GM12878 (cell line): Measurements from ENCODE around the gene TMEM266. TPM values are rescaled to one million over a fixed set of nuclear protein-coding genes. Genes with fewer than 3 reads are reported as not detected.

Experiments
- ATAC-seq: fragments of 200-7000 bp; cut with Tn5 transposase; 3 replicates; pipeline ENCODE4 v1.9.1; 2020; ENCODE audit warnings: mild to moderate bottlenecking, moderate library complexity
- BruUV-seq: library from RNA; stranded (reverse); fragments of 400-500 nt; replicated peaks from 2 replicates; lab custom pipeline; 2021; lab: Mats Ljungman, UMichigan
- CTCF ChIA-PET: fragments of 300-600 bp; sonication (Branson Sonifier 250); formaldehyde crosslinking; extraction: SDS; loops from one replicate; lab custom pipeline; 2021; ENCODE audit warnings: inconsistent platforms; lab: Yijun Ruan, JAX
- POLR2A ChIA-PET: fragments of 350-600 bp; formaldehyde crosslinking; extraction: SDS; loops from one replicate; lab custom pipeline; 2021; ENCODE audit warnings: inconsistent platforms; lab: Charles Lee
- RAD21 ChIA-PET: fragments of 300-600 bp; sonication (Branson Sonifier 250); formaldehyde crosslinking; loops from one replicate; lab custom pipeline; 2023; ENCODE audit warnings: antibody characterized with exemption; ENCODE audit not compliant: unreplicated experiment; lab: Charles Lee
- SMC1A ChIA-PET: fragments of 300-600 bp; sonication (Branson Sonifier 250); formaldehyde crosslinking; loops from one replicate; lab custom pipeline; 2023; ENCODE audit not compliant: unreplicated experiment, uncharacterized antibody; lab: Charles Lee
- DNase-seq: peaks from one replicate; pipeline ENCODE4 v3.0.0-alpha.2; 2011; ENCODE audit warnings: low read depth, low spot score
- FAIRE-seq: peaks from 3 replicates; lab custom pipeline; 2011; peaks lifted over from hg19 to GRCh38; lab: Jason Lieb, UNC
- H2AFZ ChIP-seq: 2 replicates; pipeline ENCODE4 v1.6.0; 2011; ENCODE audit warnings: low read depth, low read length, control low read depth; ENCODE audit not compliant: control insufficient read depth
- H3K27ac ChIP-seq: 2 replicates; pipeline ENCODE4 v1.5.1; 2011; ENCODE audit warnings: control low read depth; ENCODE audit not compliant: control insufficient read depth, insufficient read depth
- H3K27me3 ChIP-seq, 2 experiments: replicated peaks in 1 of 2; 2 replicates each; pipeline versions ENCODE4 v1.6.0 to v1.6.1; 2011; ENCODE audit warnings: low read length in 1 of 2; ENCODE audit not compliant: control insufficient read depth in 2 of 2, insufficient read depth in 2 of 2
- H3K36me3 ChIP-seq, 2 experiments: 2 replicates each; pipeline ENCODE4 v1.5.1; 2011; ENCODE audit warnings: low read length in 1 of 2; ENCODE audit not compliant: control insufficient read depth in 2 of 2, insufficient read depth in 2 of 2
- H3K4me1 ChIP-seq: 2 replicates; pipeline ENCODE4 v1.6.1; 2011; ENCODE audit warnings: mild to moderate bottlenecking, low read length, moderate library complexity, mixed read lengths; ENCODE audit not compliant: control insufficient read depth, insufficient read depth
- H3K4me2 ChIP-seq: 2 replicates; pipeline ENCODE4 v1.6.0; 2011; ENCODE audit warnings: control low read depth; ENCODE audit not compliant: control insufficient read depth, insufficient read depth
- H3K4me3 ChIP-seq: fragments of 200-600 bp; sonication (generic); 2 replicates; pipeline ENCODE4 v1.5.1; 2016
- H3K79me2 ChIP-seq: 2 replicates; pipeline ENCODE4 v1.6.0; 2011; ENCODE audit warnings: low read length; ENCODE audit not compliant: control insufficient read depth, insufficient read depth
- H3K9ac ChIP-seq: 2 replicates; pipeline ENCODE4 v1.8.0; 2011; ENCODE audit warnings: low read length, control low read depth, mixed read lengths; ENCODE audit not compliant: control insufficient read depth, insufficient read depth
- H3K9me3 ChIP-seq: replicated peaks from 3 replicates; pipeline ENCODE4 v1.5.1; 2011; ENCODE audit warnings: mild to moderate bottlenecking, low read length; ENCODE audit not compliant: control insufficient read depth, insufficient read depth
- H4K20me1 ChIP-seq: 2 replicates; pipeline ENCODE4 v1.6.0; 2011; ENCODE audit not compliant: control insufficient read depth, insufficient read depth
- MXI1 ChIP-seq: fragments of 150-350 bp; IDR thresholded peaks from 2 replicates; pipeline ENCODE4 v1.6.1; 2011; ENCODE audit warnings: low read depth, mild to moderate bottlenecking, inconsistent platforms, low read length, improper control_type of control experiment
- SMAD1 ChIP-seq: fragments of 450-650 bp; IDR thresholded peaks from 2 replicates; pipeline ENCODE4 v1.6.1; 2018; ENCODE audit warnings: mild to moderate bottlenecking, low read depth; ENCODE audit not compliant: partially characterized antibody
- SMARCA5 ChIP-seq: fragments of 450-650 bp; IDR thresholded peaks from 2 replicates; pipeline ENCODE4 v1.6.1; 2017; ENCODE audit warnings: mild to moderate bottlenecking
- WRNIP1 ChIP-seq: IDR thresholded peaks from 2 replicates; pipeline ENCODE4 v1.6.1; 2011; ENCODE audit warnings: low read depth, low read length, improper control_type of control experiment, borderline replicate concordance
- ZNF274 ChIP-seq: IDR thresholded peaks from one replicate; pipeline ENCODE4 v1.8.0; 2011; ENCODE audit not compliant: insufficient read length, insufficient read depth
- ZNF592 ChIP-seq: fragments of 450-650 bp; IDR thresholded peaks from 2 replicates; pipeline ENCODE4 v1.6.1; 2017; ENCODE audit warnings: mild to moderate bottlenecking, moderate library complexity
- WGBS: methylation state at CpG from one replicate; pipeline ENCODE4 v1.1.6; 2016; ENCODE audit warnings: low lambda C conversion rate; ENCODE audit not compliant: insufficient replicate concordance, insufficient coverage; ENCODE audit errors: missing lambda C conversion rate; 5-methylcytosine and 5-hydroxymethylcytosine counted together
- in situ Hi-C: fragments of 300-500 bp; cut with MboI; formaldehyde crosslinking; loops from 9 replicates; pipeline ENCODE4 v1.14.3; 2018; ENCODE audit warnings: mixed read lengths
- intact Hi-C: fragments of 100-400 bp; cut with micrococcal nuclease; formaldehyde crosslinking; loops from one replicate; pipeline ENCODE4 v1.14.2; 2022; ENCODE audit not compliant: unreplicated experiment
- polyA plus RNA-seq, 11 experiments: library from polyadenylated mRNA; depleted of rRNA in 4 of 11; unstranded in 6 of 11; stranded (reverse) in 5 of 11; fragments of >200 nt; fragmentation: Nextera tagmentation in 4 of 11; fragmentation: Illumina TruSeq in 1 of 11; extraction: Ambion mirVana in 4 of 11; extraction: Trizol in 1 of 11; gene quantifications; 1 replicate in 1 of 11; 2 replicates in 10 of 11; pipeline versions ENCODE4 v1.2.1 to v1.2.3, GENCODE V29; 2011 to 2016; ENCODE audit warnings: inconsistent platforms in 2 of 11, missing spikeins in 2 of 11, low read depth in 1 of 11
- total RNA-seq, 4 experiments: library from RNA; depleted of rRNA in 3 of 4; stranded (reverse); fragments of >200 nt in 3 of 4; fragmentation: Illumina TruSeq in 1 of 4; extraction: Trizol in 1 of 4; gene quantifications; 2 replicates each; pipeline versions ENCODE4 v1.2.1 to v1.2.3, GENCODE V29; 2013 to 2021
- TF ChIP-seq, protein P1 (sequence below): IDR thresholded peaks from 2 replicates; pipeline ENCODE4 v1.6.1; 2011; ENCODE audit warnings: borderline replicate concordance, low read depth, mild to moderate bottlenecking, moderate library complexity, mixed read lengths, low read length; ENCODE audit not compliant: insufficient read depth; ENCODE audit errors: extremely low read length

Gene TMEM266
- total and polyA plus RNA-seq, 10 of the 15 experiments (the other 5 are each of a cell fraction or from before 2014, with no cell fraction given), result 0.11 to 0.70 (median 0.39) TPM

DNA sequence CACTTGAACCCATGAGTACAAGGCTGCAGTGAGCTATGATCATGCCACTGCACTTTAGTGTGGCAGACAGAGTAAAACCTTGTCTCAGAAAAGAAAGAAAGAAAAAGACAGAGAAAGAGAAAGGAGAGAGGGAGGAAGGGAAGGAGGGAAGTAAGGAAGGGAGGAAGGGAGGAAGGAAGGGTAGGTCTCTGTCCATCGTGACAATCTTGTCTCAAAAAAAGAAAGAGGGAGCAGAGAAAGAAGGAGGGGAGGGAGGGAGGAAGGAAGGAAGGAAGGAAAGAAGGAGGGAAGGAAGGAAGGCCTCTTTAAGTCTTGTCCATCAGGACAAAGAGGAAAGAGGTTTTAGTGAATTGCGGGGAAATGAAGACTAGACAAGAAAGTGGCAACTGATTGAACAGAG, 129.3 kb downstream of the TMEM266 start:
- no peak for TF ChIP-seq SMARCA5
- TF ChIP-seq, all 136 proteins: peak for 0
- ChIA-PET POLR2A (no interaction called here), CTCF (interaction anchor here (1.6 kb wide), 1 partner anchor 20 kb away, joined by 3 read pairs; no protein-coding TSS in a partner anchor), RAD21 (no interaction called here), SMC1A (interaction anchor here (1.6 kb wide), 1 partner anchor 131 kb away, joined by 3 read pairs; no protein-coding TSS in a partner anchor)
- Histone ChIP-seq H4K20me1 (no peaks in the 10 kb centered on the region), H3K27me3 (0 out of 4 replicates have a peak, but pooled peaks cover 0 to 1% of the 10 kb centered on the region in 2 experiments), H2AFZ (no peak overlapping the region), H3K4me3 (no peak overlapping the region), H3K9me3 (no peaks in the 10 kb centered on the region; the same call in 2 of the 3 replicates), H3K4me2 (no peak overlapping the region), H3K36me3 (no peaks in the 10 kb centered on the region), H3K27ac (no peak overlapping the region), H3K79me2 (no peaks in the 10 kb centered on the region), H3K4me1 (peaks cover 14% of the 10 kb centered on the region), H3K9ac (no peak overlapping the region)
- no TSS peak for BruUV-seq
- intact Hi-C loops (no loop called here), in situ Hi-C loops (no loop called here)
- DNase-seq (no peak), FAIRE-seq (no peak), ATAC-seq (no peak)
- WGBS, result 47% methylated on average over 2 of the region's 2 CpGs

GRCh38 chr15:76190070-76190564, 130.3 kb downstream of the TMEM266 start:
- no peak overlapping the region for H2AFZ ChIP-seq
- in situ Hi-C loops, result no loop called here
- no peaks in the 10 kb centered on the region for H3K79me2 ChIP-seq
- H3K36me3 ChIP-seq, result no peaks in the 10 kb centered on the region
- ChIA-PET POLR2A (interaction anchor here (0.6 kb wide), 1 partner anchor 260 kb away, joined by 3 read pairs; no protein-coding TSS in a partner anchor), RAD21 (no interaction called here), CTCF (interaction anchor here (0.7 to 3.5 kb wide), 15 partner anchors 8 to 677 kb away, joined by 3 to 18 read pairs (median 3); no protein-coding TSS in a partner anchor), SMC1A (interaction anchor here (0.9 to 1.6 kb wide), 6 partner anchors 37 to 678 kb away, joined by 3 to 5 read pairs (median 4); no protein-coding TSS in a partner anchor)
- intact Hi-C loops, result loop anchor here (1.0 to 5.0 kb wide), 4 partner anchors 97 to 676 kb away; partner anchors contain the start of gene ISL2
- H3K4me1 ChIP-seq, result peaks cover 14% of the 10 kb centered on the region
- TF ChIP-seq ZNF592 (no peak), ZNF274 (no peak), SMAD1 (no peak), WRNIP1 (no peak), MXI1 (no peak)
- TF ChIP-seq, protein P1, sequence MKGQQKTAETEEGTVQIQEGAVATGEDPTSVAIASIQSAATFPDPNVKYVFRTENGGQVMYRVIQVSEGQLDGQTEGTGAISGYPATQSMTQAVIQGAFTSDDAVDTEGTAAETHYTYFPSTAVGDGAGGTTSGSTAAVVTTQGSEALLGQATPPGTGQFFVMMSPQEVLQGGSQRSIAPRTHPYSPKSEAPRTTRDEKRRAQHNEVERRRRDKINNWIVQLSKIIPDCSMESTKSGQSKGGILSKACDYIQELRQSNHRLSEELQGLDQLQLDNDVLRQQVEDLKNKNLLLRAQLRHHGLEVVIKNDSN, result no peak
- FAIRE-seq, result no peak
- DNase-seq, result no peak
- H3K4me2 ChIP-seq, result peak overlapping the region; percentile 80; the same call in 1 of the 2 replicates
- WGBS, result 42% methylated on average over 12 of the region's 12 CpGs
- 0 out of 4 replicates have a peak, but pooled peaks cover 0 to 1% of the 10 kb centered on the region in 2 experiments for H3K27me3 ChIP-seq
- H3K9me3 ChIP-seq, result no peaks in the 10 kb centered on the region; the same call in 2 of the 3 replicates
- H3K27ac ChIP-seq, result no peak overlapping the region
- no TSS peak for BruUV-seq
- no peak overlapping the region for H3K4me3 ChIP-seq
- no peak for ATAC-seq
- H3K9ac ChIP-seq, result no peak overlapping the region
- H4K20me1 ChIP-seq, result no peaks in the 10 kb centered on the region
